NB4 (cell line): Measurements from ENCODE around the gene FABP3.

Experiments
- DNase-seq: peaks from one replicate; pipeline ENCODE4 v3.0.0; 2010; ENCODE audit warnings: low read depth
- H3K4me3 ChIP-seq: one replicate; pipeline ENCODE4 v1.5.1; 2011; ENCODE audit warnings: mild to moderate bottlenecking, low read depth, low read length, moderate library complexity
- CTCF ChIP-seq: IDR thresholded peaks from one replicate; pipeline ENCODE4 v1.5.1; 2012; ENCODE audit warnings: low read depth, low read length
- MAX ChIP-seq: IDR thresholded peaks from 2 replicates; pipeline ENCODE4 v1.6.1; 2011; ENCODE audit warnings: low read depth, low read length
- MYC ChIP-seq: IDR thresholded peaks from 2 replicates; pipeline ENCODE4 v1.6.1; 2011; ENCODE audit warnings: low read depth, low read length
- POLR2A ChIP-seq: IDR thresholded peaks from 2 replicates; pipeline ENCODE4 v1.6.1; 2011; ENCODE audit warnings: mild to moderate bottlenecking; ENCODE audit not compliant: insufficient read length; ENCODE audit errors: extremely low read depth

Gene FABP3

DNA sequence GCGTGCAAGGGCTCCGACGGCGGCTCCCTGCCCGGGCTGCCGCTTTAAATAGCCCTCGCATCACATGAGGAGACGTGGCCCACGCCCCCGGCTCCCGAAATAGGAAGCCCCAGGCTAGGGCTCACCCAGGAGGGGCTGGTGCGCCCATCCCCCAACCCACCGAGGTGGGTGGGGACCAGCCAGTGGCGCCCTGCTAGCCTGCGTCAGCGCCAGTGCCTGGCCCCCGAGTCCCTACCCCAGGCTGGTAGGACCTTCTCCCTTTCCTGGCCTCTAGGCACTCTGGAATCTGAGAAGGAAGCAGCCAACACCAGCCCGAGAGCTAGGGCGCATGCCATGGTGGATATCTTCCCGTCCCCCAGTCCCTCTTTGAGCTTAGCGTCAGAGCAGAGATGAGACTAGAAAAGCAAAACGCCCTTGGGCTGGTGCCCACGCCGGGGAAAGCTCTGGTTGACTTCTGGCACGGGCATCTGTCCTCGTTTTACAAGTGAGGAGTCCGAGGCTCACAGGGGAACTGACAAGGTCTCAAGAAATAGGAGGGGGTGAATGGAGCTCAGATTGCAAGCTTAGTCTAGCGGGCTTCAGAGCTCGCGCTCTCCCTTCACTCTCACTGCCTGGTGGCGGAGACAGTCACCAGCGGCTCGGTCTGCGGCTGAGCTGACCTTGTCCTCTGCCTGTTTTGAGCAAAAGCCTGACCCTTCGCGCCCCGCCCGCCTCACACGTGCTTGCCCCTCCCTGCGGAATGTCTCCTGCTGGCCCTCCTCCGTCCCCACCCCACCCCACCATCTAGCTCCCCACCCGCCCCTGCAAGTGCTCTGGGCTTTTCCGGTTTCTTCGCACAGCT, at the start of gene FABP3:
Gene FABP3, minus strand, starts transcription at position 21 of the 841 bp plus-strand sequence. CDS start 62 bp downstream, outside the sequence.
- no peak for TF ChIP-seq POLR2A
- no peak for TF ChIP-seq CTCF
- TF ChIP-seq MAX, result no peak
- TF ChIP-seq MYC, result no peak
- DNase-seq, result peak; percentile 56
- no peak within 1 kb of the TSS for H3K4me3 ChIP-seq

- peak; percentile 67 for DNase-seq
- no peak overlapping the region for H3K4me3 ChIP-seq
- peak; percentile 37; the same call in 1 of the 2 replicates for TF ChIP-seq MYC
- no peak for TF ChIP-seq POLR2A
- TF ChIP-seq CTCF, result peak; percentile 72
- TF ChIP-seq MAX, result no peak
Measured at GRCh38 chr1:31421371-31422040, 48.6 kb upstream of the FABP3 start.

DNA sequence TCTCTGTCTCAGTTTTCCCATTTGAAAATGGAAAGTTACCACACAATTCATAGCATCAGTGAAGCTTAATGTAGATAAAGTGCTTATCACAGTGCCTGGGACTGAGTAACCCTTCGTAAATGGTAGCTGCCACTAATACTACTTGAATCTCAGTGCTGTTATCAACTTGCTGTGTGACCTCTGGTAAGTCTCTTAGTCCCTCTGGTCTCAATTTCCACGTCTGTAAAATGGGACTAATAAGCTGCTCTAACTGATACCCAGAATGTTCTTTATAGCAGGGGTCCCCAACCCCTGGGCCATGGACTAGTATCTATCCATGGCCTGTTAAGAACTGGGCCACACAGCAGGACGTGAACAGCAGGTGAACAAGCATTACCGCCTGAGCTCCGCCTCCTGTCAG, 47.8 kb upstream of the FABP3 start:
- no peak overlapping the region for H3K4me3 ChIP-seq
- no peak for DNase-seq
- TF ChIP-seq POLR2A (no peak), MAX (no peak), MYC (no peak), CTCF (no peak)

- TF ChIP-seq MYC, result no peak
- no peak for TF ChIP-seq MAX
- no peak for TF ChIP-seq CTCF
- no peak for TF ChIP-seq POLR2A
- DNase-seq, result no peak
- H3K4me3 ChIP-seq, result no peak overlapping the region
Measured at GRCh38 chr1:31418626-31419323, 45.9 kb upstream of the FABP3 start.

DNA sequence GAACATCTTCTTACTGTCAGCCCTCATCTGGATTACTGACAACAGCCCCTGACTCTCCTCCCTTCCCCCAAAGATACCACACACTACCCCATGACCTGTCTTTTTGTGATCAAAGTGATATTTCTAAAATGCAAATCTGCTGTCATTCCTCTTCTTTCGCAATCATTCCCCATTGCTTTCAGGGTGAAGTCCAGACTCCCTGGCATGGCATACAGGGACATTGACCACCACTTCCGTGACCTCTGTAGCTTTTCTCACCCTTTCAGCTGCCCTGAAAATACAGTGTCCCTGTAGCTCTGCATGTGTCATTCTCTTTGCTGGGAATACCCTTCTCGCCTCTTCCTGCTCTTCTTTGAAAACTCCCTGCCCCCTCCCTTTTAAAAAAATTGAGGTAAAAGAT, 44.3 kb upstream of the FABP3 start:
- no peak for TF ChIP-seq POLR2A
- no peak for TF ChIP-seq MAX
- no peak for TF ChIP-seq CTCF
- no peak for TF ChIP-seq MYC
- H3K4me3 ChIP-seq, result no peak overlapping the region

More for the DNA sequence above, 44.3 kb upstream of the FABP3 start:
- DNase-seq, result no peak
